ENCODE measurements around the gene PHF19.
A peak's percentile ranks its signal among the peaks of the same experiment; 100 is the strongest.

PHF19 gene

DNA sequence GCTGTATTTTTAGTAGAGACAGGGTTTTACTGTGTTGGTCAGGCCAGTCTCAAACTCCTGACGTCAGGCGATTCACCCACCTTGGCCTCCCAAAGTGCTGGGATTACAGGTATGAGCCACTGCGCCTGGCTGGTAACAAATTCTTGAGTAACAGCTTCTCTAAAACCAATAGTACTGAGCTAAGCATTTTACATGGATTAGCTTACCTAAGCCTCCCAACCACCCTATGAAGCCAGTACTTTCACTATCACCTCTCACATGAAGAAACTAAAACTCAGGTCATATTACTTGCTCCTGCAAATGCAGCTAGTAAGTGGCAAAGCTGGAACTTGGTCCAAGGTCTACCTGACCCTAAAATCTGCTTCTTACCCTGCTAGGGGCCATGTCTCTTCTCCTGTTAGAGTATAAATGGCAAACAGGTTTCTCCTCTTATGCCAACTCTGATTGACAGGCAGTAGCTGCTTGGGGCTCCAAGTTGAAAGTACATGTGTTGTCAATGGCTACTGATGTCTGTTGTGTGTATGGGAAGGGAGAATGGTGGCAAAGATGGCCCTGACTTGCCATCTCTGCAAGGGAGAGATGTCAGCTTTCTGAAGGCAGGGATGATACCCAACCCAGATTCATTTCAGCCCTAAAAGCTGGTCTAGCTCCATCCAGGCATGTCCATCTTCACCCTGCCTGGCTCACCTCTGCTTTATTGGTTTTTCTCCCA lies 4.0 kb downstream of the PHF19 start:
- no peak for DNase-seq (ENCODE audit: low read depth)

DNA sequence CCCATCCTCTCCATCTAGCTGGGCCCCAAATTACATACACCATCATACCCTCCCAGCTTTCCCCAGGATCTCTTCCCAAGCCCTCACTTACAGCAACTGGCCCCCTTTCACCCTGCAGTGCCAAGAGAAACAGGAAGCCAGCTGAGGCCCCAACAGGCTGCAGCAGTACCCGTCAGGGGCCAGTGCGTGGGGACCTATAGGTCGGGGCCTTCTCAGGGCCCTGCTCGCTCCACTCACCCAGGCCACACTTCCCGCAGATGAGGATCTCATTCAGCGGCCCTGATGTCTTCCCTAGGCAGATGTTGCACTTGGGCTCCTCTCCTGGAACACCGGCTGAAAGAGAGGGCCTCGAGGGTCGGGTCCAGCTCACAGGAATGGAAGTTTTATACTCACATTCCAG lies 6.8 kb downstream of the PHF19 start:
- no peak for DNase-seq (ENCODE audit: low read depth)

DNA sequence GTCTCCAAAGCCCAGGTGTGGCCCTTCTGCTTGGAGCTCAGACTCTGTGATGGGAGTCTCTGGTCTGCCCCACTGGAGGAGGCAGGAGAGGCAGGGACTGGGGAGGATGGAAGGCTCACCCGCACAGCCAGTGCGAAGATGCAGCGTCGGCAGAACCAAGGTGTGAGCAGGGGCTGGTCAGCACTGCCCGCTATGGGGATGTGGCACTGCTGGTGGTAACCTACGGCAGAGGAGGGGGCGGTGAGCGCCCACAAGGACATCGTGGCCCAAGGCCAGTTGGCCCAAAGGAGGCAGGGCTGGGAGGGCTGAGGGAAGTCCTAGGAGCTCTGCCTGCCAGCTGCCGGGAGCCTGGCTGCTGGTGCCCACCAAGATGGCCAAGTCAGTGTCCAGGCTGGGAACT lies 7.3 kb downstream of the PHF19 start:
- DNase-seq (ENCODE audit: low read depth), result no peak

GRCh38 chr9:120869360-120869687 lies 7.7 kb downstream of the PHF19 start:
- DNase-seq (ENCODE audit: low read depth), result no peak

GRCh38 chr9:120868676-120869359 lies 8.2 kb downstream of the PHF19 start:
- peak; percentile 72 for DNase-seq (ENCODE audit: low read depth)

DNA sequence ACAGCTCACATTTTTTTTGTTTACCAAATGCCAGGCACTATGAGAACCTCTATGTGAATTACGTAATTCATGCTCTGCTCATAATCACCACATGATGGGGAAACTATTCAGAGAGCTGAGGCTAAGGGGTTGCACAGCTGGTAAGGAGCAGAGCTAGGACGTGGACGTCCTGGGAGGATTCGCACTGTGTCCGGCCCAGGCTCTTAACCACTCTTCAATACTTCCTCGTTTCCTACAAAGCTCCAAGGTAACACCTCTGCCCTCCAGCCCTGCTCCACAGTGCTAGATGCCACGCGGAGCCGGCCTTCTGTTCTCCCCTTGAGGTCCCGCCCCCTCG lies 8.7 kb downstream of the PHF19 start:
- DNase-seq (ENCODE audit: low read depth), result no peak

- DNase-seq (ENCODE audit: low read depth), result no peak
Observed at GRCh38 chr9:120867676-120868338, 9.2 kb downstream of the PHF19 start.

GRCh38 chr9:120866651-120867050 lies 10.3 kb downstream of the PHF19 start:
- no peak for DNase-seq (ENCODE audit: low read depth)

- no peak for DNase-seq (ENCODE audit: low read depth)
Observed at GRCh38 chr9:120865809-120866208, 11.2 kb downstream of the PHF19 start.

DNA sequence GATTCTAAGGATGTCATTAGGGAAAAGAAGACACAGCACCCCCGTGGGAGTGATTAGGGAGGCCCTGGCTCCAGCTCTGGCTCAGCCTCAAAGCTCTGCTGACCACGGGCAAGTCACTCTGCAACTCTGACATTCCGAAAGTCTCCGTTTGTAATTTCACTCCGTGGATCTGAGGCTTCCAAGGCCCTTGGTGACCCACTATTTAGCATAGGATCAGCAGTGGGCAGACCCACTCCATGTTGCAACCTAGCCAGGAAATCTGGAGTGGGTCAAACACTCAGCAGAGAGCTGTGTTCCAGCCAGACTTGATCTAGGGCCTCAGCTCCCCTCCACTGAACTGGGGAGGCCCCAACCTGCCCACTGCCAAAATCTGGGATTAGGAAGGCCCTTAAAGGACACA lies 11.8 kb downstream of the PHF19 start:
- no peak for DNase-seq (ENCODE audit: low read depth)

DNA sequence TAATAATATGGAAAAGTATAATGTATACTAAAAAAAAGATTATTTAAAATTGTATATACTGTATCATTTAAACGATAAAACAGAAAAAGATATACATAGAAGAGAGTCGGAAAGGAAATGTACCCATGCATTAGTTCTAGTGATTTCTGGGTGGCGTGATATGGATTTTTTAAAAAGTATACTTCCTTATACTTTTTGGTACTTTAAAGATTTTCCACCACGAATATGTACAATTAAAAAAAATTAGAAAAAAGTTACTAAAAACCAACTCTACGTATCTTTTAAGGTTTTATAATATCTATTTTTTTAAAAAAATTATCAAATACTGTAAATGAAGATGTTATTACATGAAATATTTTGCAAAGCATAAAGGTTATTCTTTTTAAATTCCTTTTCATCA lies 12.3 kb downstream of the PHF19 start:
- DNase-seq (ENCODE audit: low read depth), result no peak

- DNase-seq (ENCODE audit: low read depth), result no peak
Observed at GRCh38 chr9:120863833-120864232, 13.2 kb downstream of the PHF19 start.

DNA sequence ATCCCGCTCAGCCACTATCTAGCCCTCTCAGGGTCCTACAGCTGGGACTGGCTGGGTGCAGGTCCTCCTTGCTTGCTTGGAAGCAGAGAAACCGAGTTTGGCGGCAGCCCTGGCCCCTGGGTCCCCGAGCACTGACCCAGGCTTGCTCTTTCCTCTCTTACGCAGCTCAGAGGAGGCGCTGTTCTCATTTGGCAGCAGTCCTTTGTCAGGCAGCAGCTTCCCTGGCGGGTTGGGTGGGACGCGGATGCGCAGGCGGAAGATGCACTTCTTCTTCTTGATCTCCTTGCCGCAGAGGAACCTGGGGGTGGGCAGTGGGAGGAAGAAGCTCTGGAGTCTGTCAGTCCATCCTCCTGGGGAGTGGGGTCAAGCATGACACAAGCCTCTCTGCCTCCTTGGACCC lies 14.5 kb downstream of the PHF19 start:
- no peak for DNase-seq (ENCODE audit: low read depth)

DNA sequence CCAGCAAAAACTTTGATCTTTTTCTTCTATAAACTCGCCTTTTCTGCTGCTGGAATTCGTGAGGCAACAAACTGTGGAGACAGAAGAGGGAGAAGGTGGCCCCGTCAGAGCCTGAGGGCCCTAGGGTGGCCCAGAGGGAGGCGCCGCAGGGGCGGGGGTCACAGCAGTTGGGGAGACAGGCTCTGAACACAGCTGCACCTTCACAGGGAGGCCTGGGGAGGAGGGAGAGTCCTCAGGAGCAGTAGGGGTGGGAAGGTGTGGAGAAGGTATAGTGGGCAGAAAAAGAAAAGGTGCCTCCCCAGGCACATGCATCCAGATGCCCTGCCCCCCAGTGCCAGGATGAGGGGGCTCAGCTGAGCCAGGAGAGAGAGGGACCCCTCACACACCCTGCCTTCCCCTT lies 15.1 kb downstream of the PHF19 start:
- no peak for DNase-seq (ENCODE audit: low read depth)

- no peak for DNase-seq (ENCODE audit: low read depth)
Observed at GRCh38 chr9:120860083-120860482, 16.9 kb downstream of the PHF19 start.

DNA sequence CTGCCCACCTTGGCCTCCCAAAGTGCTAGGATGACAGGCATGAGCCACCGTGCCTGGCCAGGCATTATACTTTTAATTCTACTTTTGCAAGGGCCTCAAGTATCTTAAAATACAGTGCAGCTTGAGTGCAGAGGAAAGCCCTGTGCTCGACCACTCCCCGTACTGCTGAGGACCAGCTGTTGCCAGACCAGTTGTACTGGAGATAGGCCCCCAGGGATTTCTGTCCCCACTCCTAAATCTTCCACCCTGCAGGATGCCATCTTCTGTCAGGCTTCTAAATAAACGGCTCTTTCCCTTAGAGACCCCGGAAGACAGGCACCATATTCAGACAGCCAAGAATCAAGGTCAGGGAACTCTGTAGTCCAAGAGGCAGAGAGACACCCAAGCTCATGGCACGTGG lies 17.6 kb downstream of the PHF19 start:
- DNase-seq (ENCODE audit: low read depth), result no peak

GRCh38 chr9:120857902-120858301 lies 19.1 kb downstream of the PHF19 start:
- DNase-seq (ENCODE audit: low read depth), result no peak

- no peak for DNase-seq (ENCODE audit: low read depth)
Observed at GRCh38 chr9:120857481-120857880, 19.5 kb downstream of the PHF19 start.

GRCh38 chr9:120856700-120857099 lies 20.3 kb downstream of the PHF19 start:
- DNase-seq (ENCODE audit: low read depth), result no peak

- no peak for DNase-seq (ENCODE audit: low read depth)
Observed at GRCh38 chr9:120855827-120856670, 20.9 kb downstream of the PHF19 start.

DNA sequence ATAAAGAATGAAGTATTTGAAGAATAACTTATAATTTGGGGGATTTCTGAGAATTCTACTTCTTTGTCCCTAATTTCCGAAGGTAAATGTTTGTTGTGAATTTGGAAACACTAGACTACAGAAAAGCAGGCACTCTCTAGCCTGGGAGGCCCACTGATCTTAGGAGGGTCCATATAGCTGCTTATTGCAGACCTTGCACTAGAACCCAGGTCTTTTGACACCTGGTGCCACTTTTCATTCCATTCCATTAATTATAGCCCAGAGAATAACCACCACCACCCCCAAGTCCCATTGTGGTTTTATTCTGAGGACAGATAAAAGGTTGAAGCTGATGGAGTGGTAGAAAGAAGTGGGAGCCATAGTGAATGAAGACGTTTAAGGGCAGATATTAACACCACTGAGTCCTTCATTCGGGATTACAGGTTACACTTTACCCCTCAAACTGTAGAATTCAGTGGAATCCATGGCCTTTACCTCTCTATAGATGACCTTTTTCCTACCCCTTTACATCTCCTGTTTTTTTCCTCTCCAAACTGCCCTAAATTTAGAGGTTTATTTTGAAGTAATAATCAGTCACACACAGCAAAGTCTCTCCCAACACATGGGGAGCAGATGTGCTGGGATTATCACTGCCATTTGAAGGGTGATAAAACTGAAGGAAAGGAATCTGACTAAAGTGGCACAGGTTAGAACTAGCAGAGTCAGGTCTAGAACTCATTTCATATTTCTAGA lies 22.2 kb downstream of the PHF19 start:
- DNase-seq (ENCODE audit: low read depth), result no peak

DNA sequence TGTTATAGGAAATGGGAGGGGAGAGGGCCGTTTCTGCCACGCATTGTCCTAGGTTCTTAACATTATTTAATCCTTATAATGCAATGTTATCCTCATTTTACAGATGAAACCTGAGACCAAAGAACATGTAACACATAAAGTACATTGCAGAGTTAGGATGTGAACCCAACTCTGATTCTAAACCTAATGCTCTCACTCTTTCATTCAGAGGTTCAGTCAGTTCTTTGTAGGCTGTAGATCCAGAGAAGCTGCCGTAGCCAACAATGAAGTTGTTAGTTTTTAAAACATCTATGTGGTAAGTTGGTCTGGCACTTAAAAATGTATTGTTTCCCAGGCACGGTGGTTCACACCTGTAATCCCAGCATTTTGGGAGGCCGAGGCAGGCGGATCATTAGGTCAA lies 23.8 kb downstream of the PHF19 start:
- DNase-seq (ENCODE audit: low read depth), result no peak

Data from non-pigmented ciliary epithelial cell (primary cell).